Ishikawa (cell line): ENCODE results near the gene SEPTIN5.

Experiments used
- CEBPB ChIP-seq: IDR thresholded peaks from 2 replicates; pipeline ENCODE4 v1.6.1; 2012
- MAX ChIP-seq: IDR thresholded peaks from 2 replicates; pipeline ENCODE4 v1.6.1; 2012
- YY1 ChIP-seq: IDR thresholded peaks from 2 replicates; pipeline ENCODE4 v1.6.1; 2012; ENCODE audit warnings: low read depth

GRCh38 chr22:19705181-19705934 is 8.9 kb upstream of the SEPTIN5 start:
- TF ChIP-seq MAX: no peak
- no peak for TF ChIP-seq CEBPB
- no peak for TF ChIP-seq YY1
